GM19023 (cell line): Measurements from ENCODE around the gene MINK1.
"Not testable (repeated sequence)": the region's sequence is repeated elsewhere in the genome, so short reads cannot be mapped to it uniquely, and the experiment has no call there.

Experiments used
- ATAC-seq: cut with Tn5 transposase; IDR thresholded peaks from one replicate; pipeline ENCODE4 v1.9.1; 2021; ENCODE audit warnings: mild to moderate bottlenecking, moderate library complexity; ENCODE audit not compliant: unreplicated experiment

The MINK1 gene

GRCh38 chr17:4869058-4869998, 36.2 kb downstream of the MINK1 start:
- ATAC-seq = not testable (repeated sequence)

GRCh38 chr17:4870855-4871254, 37.7 kb downstream of the MINK1 start:
- ATAC-seq = no peak

- ATAC-seq = no peak
These were observed 39.6 kb downstream of the MINK1 start for GRCh38 chr17:4872786-4873185.

- no peak for ATAC-seq
These were observed 43.9 kb downstream of the MINK1 start for GRCh38 chr17:4877089-4877488.

- ATAC-seq = no peak
These were observed 46.5 kb downstream of the MINK1 start for GRCh38 chr17:4879601-4880000.

- no peak for ATAC-seq
These were observed 47.7 kb downstream of the MINK1 start for GRCh38 chr17:4880857-4881256.

GRCh38 chr17:4881761-4882555, 48.8 kb downstream of the MINK1 start:
- no peak for ATAC-seq

- no peak for ATAC-seq
These were observed 51.3 kb downstream of the MINK1 start for GRCh38 chr17:4884489-4884888.

- no peak for ATAC-seq
These were observed 53.7 kb downstream of the MINK1 start for GRCh38 chr17:4886830-4887229.

GRCh38 chr17:4887581-4887980, 54.4 kb downstream of the MINK1 start:
- ATAC-seq = no peak

- ATAC-seq = no peak
These were observed 58.6 kb downstream of the MINK1 start for GRCh38 chr17:4891411-4892410.

- ATAC-seq = no peak
These were observed 59.5 kb downstream of the MINK1 start for GRCh38 chr17:4892499-4893221.

GRCh38 chr17:4893272-4893671, 60.1 kb downstream of the MINK1 start:
- no peak for ATAC-seq

GRCh38 chr17:4893721-4894560, 60.8 kb downstream of the MINK1 start:
- no peak for ATAC-seq

- ATAC-seq = no peak
These were observed 62.0 kb downstream of the MINK1 start for GRCh38 chr17:4895121-4895520.

GRCh38 chr17:4895657-4896331, 62.7 kb downstream of the MINK1 start:
- ATAC-seq = no peak

- no peak for ATAC-seq
These were observed 63.4 kb downstream of the MINK1 start for GRCh38 chr17:4896332-4897197.
